KOPT-K1 (cell line): ENCODE data around the gene TIMM22.

ENCODE experiments used
- H3K27ac ChIP-seq: fragments of 200-600 bp; sonication (generic); 2 replicates; pipeline ENCODE4 v1.5.1; 2016; ENCODE audit warnings: antibody characterized with exemption, mild to moderate bottlenecking, low read depth, low read length; ENCODE audit not compliant: poor library complexity, severe bottlenecking
- H3K36me3 ChIP-seq: fragments of 200-600 bp; sonication (generic); 2 replicates; pipeline ENCODE4 v1.5.1; 2017; ENCODE audit warnings: antibody characterized with exemption, mild to moderate bottlenecking, low read length, moderate library complexity; ENCODE audit not compliant: insufficient read depth
- H3K9me3 ChIP-seq: fragments of 200-600 bp; sonication (generic); 2 replicates; pipeline ENCODE4 v1.5.1; 2017; ENCODE audit warnings: antibody characterized with exemption, low read length, mild to moderate bottlenecking; ENCODE audit not compliant: insufficient read depth, poor library complexity, severe bottlenecking

The TIMM22 gene

GRCh38 chr17:1003972-1004768 is 7.2 kb downstream of the TIMM22 start:
- Histone ChIP-seq H3K9me3 (no peaks in the 10 kb centered on the region), H3K27ac (peak overlapping the region; percentile 70), H3K36me3 (peaks cover 59% of the 10 kb centered on the region)

GRCh38 chr17:1004769-1005295 is 7.9 kb downstream of the TIMM22 start:
- Histone ChIP-seq H3K27ac (peak overlapping the region; percentile 70), H3K36me3 (peaks cover 59% of the 10 kb centered on the region), H3K9me3 (no peaks in the 10 kb centered on the region)

- Histone ChIP-seq H3K36me3 (peaks cover 61% of the 10 kb centered on the region), H3K9me3 (no peaks in the 10 kb centered on the region), H3K27ac (peak overlapping the region; percentile 70)
These were observed 8.5 kb downstream of the TIMM22 start for GRCh38 chr17:1005361-1005946.

- Histone ChIP-seq H3K27ac (peak overlapping the region; percentile 70), H3K36me3 (peaks cover 60% of the 10 kb centered on the region), H3K9me3 (no peaks in the 10 kb centered on the region)
These were observed 9.1 kb downstream of the TIMM22 start for GRCh38 chr17:1006054-1006453.

- Histone ChIP-seq H3K36me3 (peaks cover 55% of the 10 kb centered on the region), H3K27ac (no peak overlapping the region)
These were observed 10.5 kb downstream of the TIMM22 start for GRCh38 chr17:1007310-1008007.

GRCh38 chr17:1008008-1008761 is 11.3 kb downstream of the TIMM22 start:
- H3K9me3 ChIP-seq: no peaks in the 10 kb centered on the region
- H3K27ac ChIP-seq: no peak overlapping the region
- peaks cover 48% of the 10 kb centered on the region for H3K36me3 ChIP-seq

More at GRCh38 chr17:1007310-1008007, 10.5 kb downstream of the TIMM22 start:
- no peaks in the 10 kb centered on the region for H3K9me3 ChIP-seq

GRCh38 chr17:1009229-1010085 is 12.5 kb downstream of the TIMM22 start:
- no peaks in the 10 kb centered on the region for H3K9me3 ChIP-seq
- peaks cover 43% of the 10 kb centered on the region for H3K36me3 ChIP-seq
- no peak overlapping the region for H3K27ac ChIP-seq

- H3K36me3 ChIP-seq: peaks cover 43% of the 10 kb centered on the region
- no peaks in the 10 kb centered on the region for H3K9me3 ChIP-seq
- no peak overlapping the region for H3K27ac ChIP-seq
These were observed 13.1 kb downstream of the TIMM22 start for GRCh38 chr17:1010086-1010450.

- Histone ChIP-seq H3K36me3 (peaks cover 43% of the 10 kb centered on the region), H3K9me3 (no peaks in the 10 kb centered on the region), H3K27ac (no peak overlapping the region)
These were observed 13.7 kb downstream of the TIMM22 start for GRCh38 chr17:1010586-1010985.

GRCh38 chr17:1011138-1011537 is 14.2 kb downstream of the TIMM22 start:
- Histone ChIP-seq H3K9me3 (no peaks in the 10 kb centered on the region), H3K36me3 (peaks cover 43% of the 10 kb centered on the region), H3K27ac (no peak overlapping the region)

GRCh38 chr17:1011760-1012735 is 15.1 kb downstream of the TIMM22 start:
- no peak overlapping the region for H3K27ac ChIP-seq

GRCh38 chr17:1012823-1013728 is 16.1 kb downstream of the TIMM22 start:
- H3K9me3 ChIP-seq: no peaks in the 10 kb centered on the region
- no peak overlapping the region for H3K27ac ChIP-seq
- H3K36me3 ChIP-seq: peaks cover 31% of the 10 kb centered on the region; the same call in 1 of the 2 replicates

More at GRCh38 chr17:1011760-1012735, 15.1 kb downstream of the TIMM22 start:
- Histone ChIP-seq H3K9me3 (no peaks in the 10 kb centered on the region), H3K36me3 (peaks cover 42% of the 10 kb centered on the region; the same call in 1 of the 2 replicates)
